ENCODE data around the gene CLPTM1L.

GRCh38 chr5:1368756-1369155 lies 23.9 kb upstream of the CLPTM1L start:
- TF ChIP-seq POLR2A (IDR thresholded peaks at IDR 0.05; ENCODE audit: low read depth, low read length) (no peak), TAF1 (IDR thresholded peaks at IDR 0.05; ENCODE audit: borderline replicate concordance, low read depth, low read length) (no peak)
